SK-N-MC (cell line): ENCODE measurements around the gene HDHD2.

ENCODE experiments used
- EZH2 ChIP-seq: fragments of 200-600 bp; sonication (generic); IDR thresholded peaks from one replicate; pipeline ENCODE4 v1.6.1; 2017; ENCODE audit warnings: antibody characterized with exemption
- FOXP2 ChIP-seq: optimal IDR thresholded peaks from 2 replicates; pipeline ENCODE3; 2011; ENCODE audit warnings: mild to moderate bottlenecking, moderate library complexity; ENCODE audit not compliant: insufficient read depth; ENCODE audit errors: extremely low read length, control extremely low read depth
- POLR2AphosphoS5 ChIP-seq: IDR thresholded peaks from 2 replicates; pipeline ENCODE4 v1.6.1; 2012; ENCODE audit warnings: mild to moderate bottlenecking, low read depth, low read length, borderline replicate concordance

DNA sequence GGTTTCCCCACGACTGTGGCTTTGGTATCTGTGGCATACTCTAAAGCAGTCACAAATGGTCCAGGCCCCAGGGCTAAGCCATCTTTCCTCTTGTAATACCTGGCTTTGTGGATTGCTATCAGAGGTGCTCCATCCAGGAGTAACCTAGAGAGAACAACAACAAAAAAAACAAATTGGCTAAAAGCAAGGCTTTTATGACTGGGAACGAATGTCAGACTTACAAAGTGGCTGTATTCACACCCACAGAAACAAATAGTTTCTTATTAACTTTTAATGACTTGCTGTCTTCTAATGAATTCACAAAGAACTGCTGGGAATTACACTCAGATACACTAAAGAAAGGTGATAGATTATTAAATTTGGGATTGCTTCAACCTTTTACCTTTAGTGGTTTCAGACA lies 35.1 kb downstream of the HDHD2 start:
- no peak for TF ChIP-seq EZH2
- no peak for TF ChIP-seq POLR2AphosphoS5
- TF ChIP-seq FOXP2 = no peak
